Measurements from ENCODE around the gene HEBP1. TPM values are rescaled to one million over a fixed set of nuclear protein-coding genes. Genes with fewer than 3 reads are reported as not detected.

The HEBP1 gene
- total RNA-seq, 1 experiment from 2014 or later: 22.2 TPM

DNA sequence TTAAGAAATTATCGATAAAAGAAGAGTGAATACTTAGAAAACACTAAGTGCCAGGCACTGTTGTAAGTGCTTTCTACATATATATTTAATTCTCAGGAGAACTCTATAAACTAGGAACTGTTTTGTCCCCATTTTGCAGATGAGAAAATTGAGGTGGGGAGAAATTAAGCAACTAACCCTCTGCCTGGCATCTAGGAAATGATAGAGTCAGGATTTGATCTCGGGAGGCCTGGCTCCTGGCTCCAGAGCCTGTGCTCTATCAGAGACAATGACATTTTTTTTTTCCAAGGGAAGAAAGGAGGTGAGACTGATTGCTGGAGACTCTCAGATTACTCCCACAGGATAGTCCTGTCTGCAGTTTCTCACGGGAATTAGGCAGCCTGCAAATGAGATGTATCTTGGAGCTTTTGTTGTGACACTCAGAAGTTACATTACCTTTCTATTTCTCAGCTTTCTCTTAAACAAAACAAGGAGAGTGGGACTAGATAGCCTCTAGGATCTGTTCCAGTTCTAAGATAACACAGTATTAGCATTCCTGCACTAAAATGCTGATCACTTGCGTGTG is 42.7 kb upstream of the HEBP1 start:
- Histone ChIP-seq H3K56ac (ENCODE audit: insufficient read length, low read depth, low read length) (no peak overlapping the region), H3K27me3 (ENCODE audit: insufficient read depth, low read length) (no peaks in the 10 kb centered on the region), H3K4me2 (ENCODE audit: insufficient read depth, insufficient read length, low read length) (no peak overlapping the region), H3K4ac (ENCODE audit: low read depth, low read length) (no peak overlapping the region), H2BK5ac (ENCODE audit: insufficient read length, low read length) (no peak overlapping the region), H3K9ac (ENCODE audit: extremely low read depth, insufficient read length, low read length) (no peak overlapping the region), H2BK120ac (ENCODE audit: low read depth, low read length, poor library complexity, severe bottlenecking) (no peak overlapping the region), H3K23ac (ENCODE audit: insufficient read length, low read depth, low read length) (no peak overlapping the region), H2BK15ac (ENCODE audit: low read depth, low read length) (no peak overlapping the region), H2BK20ac (ENCODE audit: low read depth, low read length, poor library complexity, severe bottlenecking) (no peak overlapping the region), H4K91ac (ENCODE audit: insufficient read length, low read depth, low read length) (no peak overlapping the region), H3K18ac (ENCODE audit: insufficient read length, low read depth, low read length) (no peak overlapping the region), H3K4me1 (ENCODE audit: insufficient read depth, low read length) (no peaks in the 10 kb centered on the region; the same call in 1 of the 2 replicates), H4K20me1 (ENCODE audit: control insufficient read depth, insufficient read depth, insufficient read length) (no peaks in the 10 kb centered on the region), H3K23me2 (ENCODE audit: insufficient read length, low read depth, low read length, poor library complexity, severe bottlenecking) (peaks cover 3% of the 10 kb centered on the region), H2BK12ac (ENCODE audit: insufficient read length, low read depth, low read length) (no peak overlapping the region), H3T11ph (ENCODE audit: low read length) (no peak overlapping the region), H2AK5ac (ENCODE audit: insufficient read length, low read length) (no peak overlapping the region), H3K79me1 (ENCODE audit: insufficient read depth, low read depth, low read length, poor library complexity, severe bottlenecking) (no peaks in the 10 kb centered on the region), H4K5ac (ENCODE audit: insufficient read length, low read depth, low read length) (no peak overlapping the region), H3K27ac (ENCODE audit: insufficient read length, low read depth, low read length) (no peak overlapping the region), H3K9me3 (ENCODE audit: control insufficient read depth, low read depth, low read length) (no peaks in the 10 kb centered on the region), H2AFZ (ENCODE audit: low read length) (no peak overlapping the region), H4K8ac (replicated peaks; ENCODE audit: insufficient read length, low read depth, low read length) (no peak overlapping the region), H3K14ac (ENCODE audit: insufficient read depth, low read length) (no peak overlapping the region), H3K79me2 (ENCODE audit: insufficient read depth, low read length) (no peaks in the 10 kb centered on the region)
- WGBS (ENCODE audit: extremely low coverage, insufficient read length, low lambda C conversion rate): no CpG with 5 or more reads among the region's 4 CpGs
- Mint-ChIP-seq H3K27me3 (ENCODE audit: low read depth) (peaks cover 15% of the 10 kb centered on the region), H3K4me3 (no peak overlapping the region; a peak in 1 of 5 replicates), H3K4me1 (peaks cover 31 to 44% of the 10 kb centered on the region in 2 experiments), H3K9me3 (no peaks in the 10 kb centered on the region), H3K36me3 (ENCODE audit: insufficient read depth in 1 of 3, low read depth in 3 of 3) (no peaks in the 10 kb centered on the region; a peak in 1 of 7 replicates), H3K27ac (no peak overlapping the region; a peak in 1 of 7 replicates)
- no peak for DNase-seq
- TF ChIP-seq, protein P1, sequence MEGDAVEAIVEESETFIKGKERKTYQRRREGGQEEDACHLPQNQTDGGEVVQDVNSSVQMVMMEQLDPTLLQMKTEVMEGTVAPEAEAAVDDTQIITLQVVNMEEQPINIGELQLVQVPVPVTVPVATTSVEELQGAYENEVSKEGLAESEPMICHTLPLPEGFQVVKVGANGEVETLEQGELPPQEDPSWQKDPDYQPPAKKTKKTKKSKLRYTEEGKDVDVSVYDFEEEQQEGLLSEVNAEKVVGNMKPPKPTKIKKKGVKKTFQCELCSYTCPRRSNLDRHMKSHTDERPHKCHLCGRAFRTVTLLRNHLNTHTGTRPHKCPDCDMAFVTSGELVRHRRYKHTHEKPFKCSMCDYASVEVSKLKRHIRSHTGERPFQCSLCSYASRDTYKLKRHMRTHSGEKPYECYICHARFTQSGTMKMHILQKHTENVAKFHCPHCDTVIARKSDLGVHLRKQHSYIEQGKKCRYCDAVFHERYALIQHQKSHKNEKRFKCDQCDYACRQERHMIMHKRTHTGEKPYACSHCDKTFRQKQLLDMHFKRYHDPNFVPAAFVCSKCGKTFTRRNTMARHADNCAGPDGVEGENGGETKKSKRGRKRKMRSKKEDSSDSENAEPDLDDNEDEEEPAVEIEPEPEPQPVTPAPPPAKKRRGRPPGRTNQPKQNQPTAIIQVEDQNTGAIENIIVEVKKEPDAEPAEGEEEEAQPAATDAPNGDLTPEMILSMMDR (conservative IDR thresholded peaks at IDR 0.05): no peak

Data from H9 (cell line).